H9 (cell line): ENCODE measurements around the gene TTC27. TPM values are rescaled to one million over a fixed set of nuclear protein-coding genes. Genes with fewer than 3 reads are reported as not detected.

ENCODE experiments used
- DNase-seq: peaks from one replicate; pipeline ENCODE4 v3.0.0-alpha.2; 2017
- H2AFZ ChIP-seq: one replicate; pipeline ENCODE4 v1.6.1; 2013; ENCODE audit warnings: mild to moderate bottlenecking, low read length, control low read depth, moderate library complexity
- H2AK5ac ChIP-seq: 2 replicates; pipeline ENCODE4 v1.6.1; 2013; ENCODE audit warnings: low read length, control low read depth, mixed read lengths; ENCODE audit not compliant: insufficient read length
- H2BK120ac ChIP-seq: one replicate; pipeline ENCODE4 v1.6.1; 2013; ENCODE audit warnings: low read depth, mild to moderate bottlenecking, low read length, control low read depth, inconsistent platforms; ENCODE audit not compliant: poor library complexity, severe bottlenecking
- H2BK12ac ChIP-seq: 2 replicates; pipeline ENCODE4 v1.6.1; 2013; ENCODE audit warnings: low read length, control low read depth, mixed read lengths, low read depth; ENCODE audit not compliant: insufficient read length
- H2BK15ac ChIP-seq: 2 replicates; pipeline ENCODE4 v1.6.1; 2013; ENCODE audit warnings: low read depth, low read length, control low read depth
- H2BK20ac ChIP-seq: one replicate; pipeline ENCODE4 v1.6.1; 2013; ENCODE audit warnings: low read depth, mild to moderate bottlenecking, low read length, control low read depth, inconsistent platforms; ENCODE audit not compliant: poor library complexity, severe bottlenecking
- H2BK5ac ChIP-seq: 2 replicates; pipeline ENCODE4 v1.6.1; 2013; ENCODE audit warnings: low read length, control low read depth, mixed read lengths; ENCODE audit not compliant: insufficient read length
- H3K14ac ChIP-seq: 2 replicates; pipeline ENCODE4 v1.6.1; 2013; ENCODE audit warnings: low read length, control low read depth; ENCODE audit not compliant: insufficient read depth
- H3K18ac ChIP-seq: 2 replicates; pipeline ENCODE4 v1.6.1; 2013; ENCODE audit warnings: low read depth, mild to moderate bottlenecking, mixed read lengths, low read length, control low read depth; ENCODE audit not compliant: insufficient read length
- H3K23ac ChIP-seq: 2 replicates; pipeline ENCODE4 v1.6.1; 2013; ENCODE audit warnings: low read length, control low read depth, mixed read lengths, low read depth; ENCODE audit not compliant: insufficient read length
- H3K23me2 ChIP-seq: 2 replicates; pipeline ENCODE4 v1.6.1; 2013; ENCODE audit warnings: low read depth, mild to moderate bottlenecking, mixed read lengths, low read length, control low read depth; ENCODE audit not compliant: insufficient read length, poor library complexity, severe bottlenecking
- H3K27ac ChIP-seq: 2 replicates; pipeline ENCODE4 v1.5.1; 2013; ENCODE audit warnings: low read length, control low read depth, mixed read lengths, low read depth; ENCODE audit not compliant: insufficient read length
- H3K27me3 ChIP-seq: 2 replicates; pipeline ENCODE4 v1.6.1; 2013; ENCODE audit warnings: low read length, control low read depth, inconsistent platforms; ENCODE audit not compliant: insufficient read depth
- H3K4ac ChIP-seq: 2 replicates; pipeline ENCODE4 v1.6.1; 2013; ENCODE audit warnings: low read depth, mild to moderate bottlenecking, control low read depth, inconsistent platforms, low read length, moderate library complexity
- H3K4me1 ChIP-seq: 2 replicates; pipeline ENCODE4 v1.6.1; 2013; ENCODE audit warnings: low read length, control low read depth, inconsistent platforms; ENCODE audit not compliant: insufficient read depth
- H3K4me2 ChIP-seq: 2 replicates; pipeline ENCODE4 v1.6.1; 2013; ENCODE audit warnings: low read length, control low read depth, mixed read lengths; ENCODE audit not compliant: insufficient read length, insufficient read depth
- H3K56ac ChIP-seq: 2 replicates; pipeline ENCODE4 v1.6.1; 2013; ENCODE audit warnings: low read depth, mild to moderate bottlenecking, mixed read lengths, low read length, control low read depth; ENCODE audit not compliant: insufficient read length
- H3K79me1 ChIP-seq: 2 replicates; pipeline ENCODE4 v1.6.1; 2013; ENCODE audit warnings: low read depth, mild to moderate bottlenecking, moderate library complexity, low read length, control low read depth, inconsistent platforms; ENCODE audit not compliant: insufficient read depth, poor library complexity, severe bottlenecking
- H3K79me2 ChIP-seq: 2 replicates; pipeline ENCODE4 v1.6.1; 2013; ENCODE audit warnings: low read length, control low read depth, inconsistent platforms; ENCODE audit not compliant: insufficient read depth
- H3K9ac ChIP-seq: 2 replicates; pipeline ENCODE4 v1.6.1; 2013; ENCODE audit warnings: low read length, control low read depth, mixed read lengths; ENCODE audit not compliant: insufficient read length; ENCODE audit errors: extremely low read depth
- H3K9me3 ChIP-seq: one replicate; pipeline ENCODE4 v1.6.1; 2013; ENCODE audit warnings: low read depth, low read length, inconsistent platforms; ENCODE audit not compliant: control insufficient read depth
- H3T11ph ChIP-seq: one replicate; pipeline ENCODE4 v1.6.1; 2013; ENCODE audit warnings: mild to moderate bottlenecking, low read length, control low read depth, inconsistent platforms
- H4K20me1 ChIP-seq: one replicate; pipeline ENCODE4 v1.6.1; 2013; ENCODE audit not compliant: control insufficient read depth, insufficient read length, insufficient read depth
- H4K5ac ChIP-seq: 2 replicates; pipeline ENCODE4 v1.6.1; 2013; ENCODE audit warnings: low read depth, mild to moderate bottlenecking, mixed read lengths, low read length, control low read depth; ENCODE audit not compliant: insufficient read length
- H4K8ac ChIP-seq: replicated peaks from 2 replicates; pipeline ENCODE4 v1.6.1; 2013; ENCODE audit warnings: low read length, control low read depth, mixed read lengths, low read depth; ENCODE audit not compliant: insufficient read length
- H4K91ac ChIP-seq: 2 replicates; pipeline ENCODE4 v1.6.1; 2013; ENCODE audit warnings: low read depth, mild to moderate bottlenecking, moderate library complexity, mixed read lengths, low read length, control low read depth; ENCODE audit not compliant: insufficient read length
- H3K27ac Mint-ChIP-seq, 3 experiments: 2 replicates in 2 of 3; 3 replicates in 1 of 3; pipeline ENCODE4 v1.8.0; 2020 to 2021; ENCODE audit warnings: mixed read lengths in 3 of 3, mild to moderate bottlenecking in 1 of 3, moderate library complexity in 1 of 3
- H3K27me3 Mint-ChIP-seq: 2 replicates; pipeline ENCODE4 v1.8.0; 2021; ENCODE audit warnings: low read depth, mild to moderate bottlenecking, moderate library complexity, mixed read lengths
- H3K36me3 Mint-ChIP-seq, 3 experiments: 2 replicates in 2 of 3; 3 replicates in 1 of 3; pipeline ENCODE4 v1.8.0; 2020 to 2021; ENCODE audit warnings: low read depth in 3 of 3, mixed read lengths in 3 of 3; ENCODE audit not compliant: insufficient read depth in 1 of 3
- H3K4me1 Mint-ChIP-seq, 2 experiments: 2 replicates each; pipeline ENCODE4 v1.8.0; 2020; ENCODE audit warnings: mixed read lengths in 2 of 2
- H3K4me3 Mint-ChIP-seq, 2 experiments: 2 replicates in 1 of 2; 3 replicates in 1 of 2; pipeline ENCODE4 v1.8.0; 2020 to 2021; ENCODE audit warnings: mild to moderate bottlenecking in 2 of 2, mixed read lengths in 2 of 2, moderate library complexity in 1 of 2
- H3K9me3 Mint-ChIP-seq, 2 experiments: 2 replicates in 1 of 2; 3 replicates in 1 of 2; pipeline ENCODE4 v1.8.0; 2020; ENCODE audit warnings: mild to moderate bottlenecking in 2 of 2, mixed read lengths in 2 of 2, moderate library complexity in 1 of 2
- CTCF ChIP-seq: fragments of 200-600 bp; sonication (generic); conservative IDR thresholded peaks from 3 replicates; pipeline ENCODE4 v1.8.0; 2021; ENCODE audit warnings: antibody characterized with exemption, mild to moderate bottlenecking
- WGBS: extraction: QIAGEN DNeasy Blood & Tissue Kit; methylation state at CpG from one replicate; pipeline ENCODE4 v1.1.7; 2013; ENCODE audit warnings: missing lambda C conversion rate, low lambda C conversion rate, mixed read lengths; ENCODE audit not compliant: insufficient read length; ENCODE audit errors: extremely low coverage; 5-methylcytosine and 5-hydroxymethylcytosine counted together
- total RNA-seq: library from RNA; stranded (reverse); gene quantifications from 2 replicates; pipeline ENCODE4 v1.2.1, GENCODE V29; 2021

TTC27 gene
- total RNA-seq, 1 experiment from 2014 or later = 26.0 TPM

GRCh38 chr2:32788114-32788513 lies 160.3 kb downstream of the TTC27 start:
- H3T11ph ChIP-seq = no peak overlapping the region
- H4K8ac ChIP-seq = no peak overlapping the region
- H3K4me1 ChIP-seq = no peaks in the 10 kb centered on the region
- H3K79me1 ChIP-seq = no peaks in the 10 kb centered on the region
- no peak overlapping the region for H3K4me2 ChIP-seq
- H3K27ac ChIP-seq = no peak overlapping the region
- no peak overlapping the region for H2AK5ac ChIP-seq
- no peak overlapping the region for H3K9ac ChIP-seq
- H2AFZ ChIP-seq = no peak overlapping the region
- H4K20me1 ChIP-seq = no peaks in the 10 kb centered on the region
- no peak overlapping the region for H4K5ac ChIP-seq
- no peak overlapping the region for H3K4me3 Mint-ChIP-seq
- no peaks in the 10 kb centered on the region for H3K23me2 ChIP-seq
- no peaks in the 10 kb centered on the region for H3K79me2 ChIP-seq
- no peak overlapping the region for H3K4ac ChIP-seq
- H3K27me3 Mint-ChIP-seq = no peaks in the 10 kb centered on the region
- H3K23ac ChIP-seq = no peak overlapping the region
- H2BK5ac ChIP-seq = no peak overlapping the region
- H3K27ac Mint-ChIP-seq = no peak overlapping the region
- no peak overlapping the region for H3K14ac ChIP-seq
- DNase-seq = no peak
- H4K91ac ChIP-seq = no peak overlapping the region
- no peak overlapping the region for H2BK120ac ChIP-seq
- no peak overlapping the region for H3K18ac ChIP-seq
- H2BK15ac ChIP-seq = no peak overlapping the region
- no peak for TF ChIP-seq CTCF
- no peak overlapping the region for H3K56ac ChIP-seq
- H3K27me3 ChIP-seq = no peaks in the 10 kb centered on the region
- H3K9me3 ChIP-seq = no peaks in the 10 kb centered on the region
- no CpG with 5 or more reads among the region's 1 CpG for WGBS
- H3K9me3 Mint-ChIP-seq = peaks cover 0 to 3% of the 10 kb centered on the region in 2 experiments; a peak in 2 of 5 replicates
- H2BK12ac ChIP-seq = no peak overlapping the region
- no peak overlapping the region for H2BK20ac ChIP-seq
- 0 out of 4 replicates have a peak, but pooled peaks cover 0 to 6% of the 10 kb centered on the region in 2 experiments for H3K4me1 Mint-ChIP-seq
- H3K36me3 Mint-ChIP-seq = peaks cover 0 to 7% (median 2%) of the 10 kb centered on the region in 3 experiments; a peak in 3 of 7 replicates
